H9 (cell line): ENCODE results near the gene PLEKHG3. TPM values are rescaled to one million over a fixed set of nuclear protein-coding genes. Genes with fewer than 3 reads are reported as not detected.
A peak's percentile ranks its signal among the peaks of the same experiment; 100 is the strongest.

ENCODE experiments used
- DNase-seq: peaks from one replicate; pipeline ENCODE4 v3.0.0-alpha.2; 2017
- H2AFZ ChIP-seq: one replicate; pipeline ENCODE4 v1.6.1; 2013; ENCODE audit warnings: mild to moderate bottlenecking, low read length, control low read depth, moderate library complexity
- H2AK5ac ChIP-seq: 2 replicates; pipeline ENCODE4 v1.6.1; 2013; ENCODE audit warnings: low read length, control low read depth, mixed read lengths; ENCODE audit not compliant: insufficient read length
- H2BK120ac ChIP-seq: one replicate; pipeline ENCODE4 v1.6.1; 2013; ENCODE audit warnings: low read depth, mild to moderate bottlenecking, low read length, control low read depth, inconsistent platforms; ENCODE audit not compliant: poor library complexity, severe bottlenecking
- H2BK12ac ChIP-seq: 2 replicates; pipeline ENCODE4 v1.6.1; 2013; ENCODE audit warnings: low read length, control low read depth, mixed read lengths, low read depth; ENCODE audit not compliant: insufficient read length
- H2BK15ac ChIP-seq: 2 replicates; pipeline ENCODE4 v1.6.1; 2013; ENCODE audit warnings: low read depth, low read length, control low read depth
- H2BK20ac ChIP-seq: one replicate; pipeline ENCODE4 v1.6.1; 2013; ENCODE audit warnings: low read depth, mild to moderate bottlenecking, low read length, control low read depth, inconsistent platforms; ENCODE audit not compliant: poor library complexity, severe bottlenecking
- H2BK5ac ChIP-seq: 2 replicates; pipeline ENCODE4 v1.6.1; 2013; ENCODE audit warnings: low read length, control low read depth, mixed read lengths; ENCODE audit not compliant: insufficient read length
- H3K14ac ChIP-seq: 2 replicates; pipeline ENCODE4 v1.6.1; 2013; ENCODE audit warnings: low read length, control low read depth; ENCODE audit not compliant: insufficient read depth
- H3K18ac ChIP-seq: 2 replicates; pipeline ENCODE4 v1.6.1; 2013; ENCODE audit warnings: low read depth, mild to moderate bottlenecking, mixed read lengths, low read length, control low read depth; ENCODE audit not compliant: insufficient read length
- H3K23ac ChIP-seq: 2 replicates; pipeline ENCODE4 v1.6.1; 2013; ENCODE audit warnings: low read length, control low read depth, mixed read lengths, low read depth; ENCODE audit not compliant: insufficient read length
- H3K23me2 ChIP-seq: 2 replicates; pipeline ENCODE4 v1.6.1; 2013; ENCODE audit warnings: low read depth, mild to moderate bottlenecking, mixed read lengths, low read length, control low read depth; ENCODE audit not compliant: insufficient read length, poor library complexity, severe bottlenecking
- H3K27ac ChIP-seq: 2 replicates; pipeline ENCODE4 v1.5.1; 2013; ENCODE audit warnings: low read length, control low read depth, mixed read lengths, low read depth; ENCODE audit not compliant: insufficient read length
- H3K27me3 ChIP-seq: 2 replicates; pipeline ENCODE4 v1.6.1; 2013; ENCODE audit warnings: low read length, control low read depth, inconsistent platforms; ENCODE audit not compliant: insufficient read depth
- H3K4ac ChIP-seq: 2 replicates; pipeline ENCODE4 v1.6.1; 2013; ENCODE audit warnings: low read depth, mild to moderate bottlenecking, control low read depth, inconsistent platforms, low read length, moderate library complexity
- H3K4me1 ChIP-seq: 2 replicates; pipeline ENCODE4 v1.6.1; 2013; ENCODE audit warnings: low read length, control low read depth, inconsistent platforms; ENCODE audit not compliant: insufficient read depth
- H3K4me2 ChIP-seq: 2 replicates; pipeline ENCODE4 v1.6.1; 2013; ENCODE audit warnings: low read length, control low read depth, mixed read lengths; ENCODE audit not compliant: insufficient read length, insufficient read depth
- H3K56ac ChIP-seq: 2 replicates; pipeline ENCODE4 v1.6.1; 2013; ENCODE audit warnings: low read depth, mild to moderate bottlenecking, mixed read lengths, low read length, control low read depth; ENCODE audit not compliant: insufficient read length
- H3K79me1 ChIP-seq: 2 replicates; pipeline ENCODE4 v1.6.1; 2013; ENCODE audit warnings: low read depth, mild to moderate bottlenecking, moderate library complexity, low read length, control low read depth, inconsistent platforms; ENCODE audit not compliant: insufficient read depth, poor library complexity, severe bottlenecking
- H3K79me2 ChIP-seq: 2 replicates; pipeline ENCODE4 v1.6.1; 2013; ENCODE audit warnings: low read length, control low read depth, inconsistent platforms; ENCODE audit not compliant: insufficient read depth
- H3K9ac ChIP-seq: 2 replicates; pipeline ENCODE4 v1.6.1; 2013; ENCODE audit warnings: low read length, control low read depth, mixed read lengths; ENCODE audit not compliant: insufficient read length; ENCODE audit errors: extremely low read depth
- H3K9me3 ChIP-seq: one replicate; pipeline ENCODE4 v1.6.1; 2013; ENCODE audit warnings: low read depth, low read length, inconsistent platforms; ENCODE audit not compliant: control insufficient read depth
- H3T11ph ChIP-seq: one replicate; pipeline ENCODE4 v1.6.1; 2013; ENCODE audit warnings: mild to moderate bottlenecking, low read length, control low read depth, inconsistent platforms
- H4K20me1 ChIP-seq: one replicate; pipeline ENCODE4 v1.6.1; 2013; ENCODE audit not compliant: control insufficient read depth, insufficient read length, insufficient read depth
- H4K5ac ChIP-seq: 2 replicates; pipeline ENCODE4 v1.6.1; 2013; ENCODE audit warnings: low read depth, mild to moderate bottlenecking, mixed read lengths, low read length, control low read depth; ENCODE audit not compliant: insufficient read length
- H4K8ac ChIP-seq: replicated peaks from 2 replicates; pipeline ENCODE4 v1.6.1; 2013; ENCODE audit warnings: low read length, control low read depth, mixed read lengths, low read depth; ENCODE audit not compliant: insufficient read length
- H4K91ac ChIP-seq: 2 replicates; pipeline ENCODE4 v1.6.1; 2013; ENCODE audit warnings: low read depth, mild to moderate bottlenecking, moderate library complexity, mixed read lengths, low read length, control low read depth; ENCODE audit not compliant: insufficient read length
- H3K27ac Mint-ChIP-seq, 3 experiments: 2 replicates in 2 of 3; 3 replicates in 1 of 3; pipeline ENCODE4 v1.8.0; 2020 to 2021; ENCODE audit warnings: mixed read lengths in 3 of 3, mild to moderate bottlenecking in 1 of 3, moderate library complexity in 1 of 3
- H3K27me3 Mint-ChIP-seq: 2 replicates; pipeline ENCODE4 v1.8.0; 2021; ENCODE audit warnings: low read depth, mild to moderate bottlenecking, moderate library complexity, mixed read lengths
- H3K36me3 Mint-ChIP-seq, 3 experiments: 2 replicates in 2 of 3; 3 replicates in 1 of 3; pipeline ENCODE4 v1.8.0; 2020 to 2021; ENCODE audit warnings: low read depth in 3 of 3, mixed read lengths in 3 of 3; ENCODE audit not compliant: insufficient read depth in 1 of 3
- H3K4me1 Mint-ChIP-seq, 2 experiments: 2 replicates each; pipeline ENCODE4 v1.8.0; 2020; ENCODE audit warnings: mixed read lengths in 2 of 2
- H3K4me3 Mint-ChIP-seq, 2 experiments: 2 replicates in 1 of 2; 3 replicates in 1 of 2; pipeline ENCODE4 v1.8.0; 2020 to 2021; ENCODE audit warnings: mild to moderate bottlenecking in 2 of 2, mixed read lengths in 2 of 2, moderate library complexity in 1 of 2
- H3K9me3 Mint-ChIP-seq, 2 experiments: 2 replicates in 1 of 2; 3 replicates in 1 of 2; pipeline ENCODE4 v1.8.0; 2020; ENCODE audit warnings: mild to moderate bottlenecking in 2 of 2, mixed read lengths in 2 of 2, moderate library complexity in 1 of 2
- WGBS: extraction: QIAGEN DNeasy Blood & Tissue Kit; methylation state at CpG from one replicate; pipeline ENCODE4 v1.1.7; 2013; ENCODE audit warnings: missing lambda C conversion rate, low lambda C conversion rate, mixed read lengths; ENCODE audit not compliant: insufficient read length; ENCODE audit errors: extremely low coverage; 5-methylcytosine and 5-hydroxymethylcytosine counted together
- long read RNA-seq: library from polyadenylated mRNA; unstranded; transcript quantifications from one replicate; pipeline ENCODE4 v2.0.0, GENCODE V29; 2020
- total RNA-seq: library from RNA; stranded (reverse); gene quantifications from 2 replicates; pipeline ENCODE4 v1.2.1, GENCODE V29; 2021
- TF ChIP-seq, protein P1 (sequence below): fragments of 200-600 bp; sonication (generic); conservative IDR thresholded peaks from 3 replicates; pipeline ENCODE4 v1.8.0; 2021; ENCODE audit warnings: antibody characterized with exemption, mild to moderate bottlenecking

PLEKHG3 gene
- 48.5 and 49.5 TPM in 2 replicates for total RNA-seq
- long read RNA-seq, full-length matches to known transcripts = 7 of 43 reads
- long read RNA-seq, partial matches to known transcripts = 20 of 43 reads
- long read RNA-seq, other reads (novel, unspliced or antisense) = 16 of 43 reads

DNA sequence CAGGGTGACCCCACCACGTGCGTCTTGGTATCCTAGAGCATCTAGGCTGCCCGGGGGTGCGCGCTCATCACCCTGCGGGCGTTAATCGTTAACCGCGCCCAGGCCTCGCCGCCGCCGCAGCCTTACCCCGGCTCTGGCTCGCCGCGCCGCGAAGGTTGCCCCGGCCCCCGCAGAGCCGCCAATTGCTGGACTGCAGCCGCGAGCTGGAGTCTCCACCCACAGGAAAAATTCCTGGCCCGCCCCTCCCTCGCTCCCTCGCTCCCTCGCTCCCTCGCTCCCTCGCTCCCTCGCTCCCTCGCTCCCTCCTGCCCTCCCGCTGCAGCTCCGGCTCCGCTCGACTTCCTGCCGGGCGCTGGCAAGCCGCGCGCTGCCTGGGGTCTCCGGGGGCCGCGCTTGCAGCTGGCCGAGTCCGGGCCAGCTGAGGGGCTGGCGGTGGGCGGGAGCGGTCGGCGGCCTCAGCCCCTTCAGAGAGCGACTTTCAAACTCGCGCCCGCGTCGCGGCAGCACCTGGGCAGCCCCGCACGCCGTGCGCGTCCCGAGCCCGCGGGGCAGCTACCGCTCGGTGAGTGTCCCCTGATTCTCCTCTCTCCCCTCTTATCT is at the start of gene PLEKHG3:
Gene PLEKHG3 (plus strand): TSS at position 282 of the 600 bp plus-strand sequence. CDS start 23,208 bp downstream, outside the sequence.
- peak; percentile 78 for DNase-seq
- Histone ChIP-seq H3K79me1 (no peaks in the 10 kb centered on the region), H2AK5ac (no peak within 1 kb of the TSS), H2BK15ac (no peak within 1 kb of the TSS), H3K4me2 (peak within 1 kb of the TSS; percentile 93), H2BK120ac (no peak within 1 kb of the TSS), H3K23ac (no peak within 1 kb of the TSS), H3K14ac (peak within 1 kb of the TSS; percentile 84), H3K27me3 (no peaks in the 10 kb centered on the region), H4K5ac (no peak within 1 kb of the TSS), H4K20me1 (no peaks in the 10 kb centered on the region), H3K9me3 (no peaks in the 10 kb centered on the region), H3K9ac (peak within 1 kb of the TSS; percentile 88), H2BK5ac (no peak within 1 kb of the TSS), H3K4ac (no peak within 1 kb of the TSS), H2BK12ac (no peak within 1 kb of the TSS), H4K91ac (no peak within 1 kb of the TSS), H3K23me2 (peaks cover 36% of the 10 kb centered on the region), H3K79me2 (peaks cover 3% of the 10 kb centered on the region; the same call in 1 of the 2 replicates), H3K4me1 (peaks cover 20% of the 10 kb centered on the region; the same call in 1 of the 2 replicates), H3K18ac (peak within 1 kb of the TSS; percentile 92), H4K8ac (no peak within 1 kb of the TSS), H2AFZ (no peak within 1 kb of the TSS), H2BK20ac (no peak within 1 kb of the TSS), H3K56ac (no peak within 1 kb of the TSS), H3K27ac (peak within 1 kb of the TSS; percentile 46), H3T11ph (no peak within 1 kb of the TSS)
- H3K4me1 Mint-ChIP-seq = peaks cover 77 to 79% of the 10 kb centered on the region in 2 experiments
- WGBS = no CpG with 5 or more reads among the region's 69 CpGs
- peaks cover 0 to 3% of the 10 kb centered on the region in 2 experiments; a peak in 1 of 5 replicates for H3K9me3 Mint-ChIP-seq
- H3K27me3 Mint-ChIP-seq = peaks cover 5% of the 10 kb centered on the region; the same call in 1 of the 2 replicates
- H3K36me3 Mint-ChIP-seq = peaks cover 0 to 2% (median 0%) of the 10 kb centered on the region in 3 experiments; a peak in 1 of 7 replicates
- H3K4me3 Mint-ChIP-seq = peak within 1 kb of the TSS; percentile 77 to 87
- peak within 1 kb of the TSS; percentile 66 to 94 (median 80) for H3K27ac Mint-ChIP-seq
- TF ChIP-seq, protein P1, sequence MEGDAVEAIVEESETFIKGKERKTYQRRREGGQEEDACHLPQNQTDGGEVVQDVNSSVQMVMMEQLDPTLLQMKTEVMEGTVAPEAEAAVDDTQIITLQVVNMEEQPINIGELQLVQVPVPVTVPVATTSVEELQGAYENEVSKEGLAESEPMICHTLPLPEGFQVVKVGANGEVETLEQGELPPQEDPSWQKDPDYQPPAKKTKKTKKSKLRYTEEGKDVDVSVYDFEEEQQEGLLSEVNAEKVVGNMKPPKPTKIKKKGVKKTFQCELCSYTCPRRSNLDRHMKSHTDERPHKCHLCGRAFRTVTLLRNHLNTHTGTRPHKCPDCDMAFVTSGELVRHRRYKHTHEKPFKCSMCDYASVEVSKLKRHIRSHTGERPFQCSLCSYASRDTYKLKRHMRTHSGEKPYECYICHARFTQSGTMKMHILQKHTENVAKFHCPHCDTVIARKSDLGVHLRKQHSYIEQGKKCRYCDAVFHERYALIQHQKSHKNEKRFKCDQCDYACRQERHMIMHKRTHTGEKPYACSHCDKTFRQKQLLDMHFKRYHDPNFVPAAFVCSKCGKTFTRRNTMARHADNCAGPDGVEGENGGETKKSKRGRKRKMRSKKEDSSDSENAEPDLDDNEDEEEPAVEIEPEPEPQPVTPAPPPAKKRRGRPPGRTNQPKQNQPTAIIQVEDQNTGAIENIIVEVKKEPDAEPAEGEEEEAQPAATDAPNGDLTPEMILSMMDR = no peak
